HepG2 (cell line): ENCODE measurements around the gene DENND2A. TPM values are rescaled to one million over a fixed set of nuclear protein-coding genes. Genes with fewer than 3 reads are reported as not detected.

Experiments
- ATAC-seq: fragments of 200-7000 bp; cut with Tn5 transposase; 3 replicates; pipeline ENCODE4 v1.9.1; 2020; ENCODE audit warnings: mild to moderate bottlenecking, moderate library complexity
- BruUV-seq: library from RNA; stranded (reverse); fragments of 400-500 nt; replicated peaks from 2 replicates; lab custom pipeline; 2021; lab: Mats Ljungman, UMichigan
- CTCF ChIA-PET: fragments of 300-600 bp; formaldehyde crosslinking; extraction: SDS; loops from one replicate; lab custom pipeline; 2021; ENCODE audit warnings: low total read pairs, inconsistent platforms, low intra/inter-chr PET ratio; lab: Yijun Ruan, JAX
- POLR2A ChIA-PET: fragments of 350-600 bp; sonication (Branson Sonifier 250); formaldehyde crosslinking; loops from one replicate; lab custom pipeline; 2020; ENCODE audit warnings: antibody characterized with exemption, inconsistent platforms; lab: Yijun Ruan, JAX
- DNase-seq: peaks from one replicate; pipeline ENCODE4 v3.0.0-alpha.2; 2015; ENCODE audit warnings: low spot score
- FAIRE-seq: peaks from 3 replicates; lab custom pipeline; 2011; peaks lifted over from hg19 to GRCh38; lab: Jason Lieb, UNC
- H2AFZ ChIP-seq: one replicate; pipeline ENCODE4 v1.6.1; 2011; ENCODE audit warnings: low read length, inconsistent platforms
- H3K27ac ChIP-seq: fragments of 300-600 bp; 3 replicates; pipeline ENCODE4 v1.8.0; 2011; ENCODE audit warnings: mixed run types, mild to moderate bottlenecking, mixed read lengths, low read length, inconsistent platforms; ENCODE audit not compliant: insufficient read depth; ENCODE audit errors: extremely low read length
- H3K27me3 ChIP-seq, 2 experiments: fragments of 200-600 bp in 1 of 2; 2 replicates in 1 of 2; 3 replicates in 1 of 2; pipeline versions ENCODE4 v1.6.0 to v1.8.0; 2011; ENCODE audit warnings: low read length in 2 of 2, mild to moderate bottlenecking in 2 of 2, moderate library complexity in 2 of 2, inconsistent platforms in 1 of 2; ENCODE audit not compliant: insufficient read depth in 2 of 2, control insufficient read depth in 1 of 2
- H3K36me3 ChIP-seq, 2 experiments: fragments of 200-600 bp in 1 of 2; replicated peaks in 1 of 2; 2 replicates in 1 of 2; 3 replicates in 1 of 2; pipeline versions ENCODE4 v1.5.1 to v1.8.0; 2011; ENCODE audit warnings: low read length in 2 of 2, inconsistent platforms in 1 of 2; ENCODE audit not compliant: insufficient read depth in 2 of 2, control insufficient read depth in 1 of 2
- H3K4me1 ChIP-seq: 2 replicates; pipeline ENCODE4 v1.5.1; 2012; ENCODE audit warnings: low read length, inconsistent platforms; ENCODE audit not compliant: insufficient read depth
- H3K4me2 ChIP-seq: 2 replicates; pipeline ENCODE4 v1.6.0; 2011; ENCODE audit warnings: low read depth, low read length, inconsistent platforms
- H3K4me3 ChIP-seq, 3 experiments: fragments of 200-600 bp in 1 of 3; sonication (generic), shearing (Covaris generic) in 1 of 3; replicated peaks in 1 of 3; 2 replicates each; pipeline ENCODE4 v1.5.1; 2011 to 2016; ENCODE audit warnings: low read length in 3 of 3, inconsistent platforms in 2 of 3, low read depth in 2 of 3, mild to moderate bottlenecking in 2 of 3, control low read depth in 1 of 3, mixed read lengths in 1 of 3; ENCODE audit not compliant: insufficient read depth in 1 of 3
- H3K79me2 ChIP-seq: one replicate; pipeline ENCODE4 v1.6.1; 2011; ENCODE audit warnings: low read length, inconsistent platforms; ENCODE audit not compliant: insufficient read depth
- H3K9ac ChIP-seq: 2 replicates; pipeline ENCODE4 v1.6.0; 2011; ENCODE audit warnings: mild to moderate bottlenecking, low read depth, low read length, inconsistent platforms; ENCODE audit not compliant: insufficient read depth
- H3K9me3 ChIP-seq: 2 replicates; pipeline ENCODE4 v1.5.1; 2012; ENCODE audit warnings: mild to moderate bottlenecking, low read length
- H4K20me1 ChIP-seq: 2 replicates; pipeline ENCODE4 v1.6.0; 2011; ENCODE audit warnings: inconsistent platforms, mild to moderate bottlenecking, low read length, moderate library complexity; ENCODE audit not compliant: insufficient read depth
- HOMEZ ChIP-seq: IDR thresholded peaks from 2 replicates; pipeline ENCODE4 v1.6.1; 2016; ENCODE audit warnings: low read depth
- KLF13 ChIP-seq: sonication (generic); formaldehyde crosslinking; IDR thresholded peaks from 2 replicates; pipeline ENCODE4 v1.4.0; 2020; ENCODE audit warnings: mild to moderate bottlenecking, missing genetic modification reagents
- LCORL ChIP-seq, 2 experiments: fragments of 450-650 bp in 1 of 2; sonication (generic) in 1 of 2; formaldehyde crosslinking in 1 of 2; IDR thresholded peaks; 2 replicates each; pipeline versions ENCODE4 v1.5.0 to v1.6.1; 2017 to 2020; ENCODE audit warnings: antibody characterized with exemption in 1 of 2, missing genetic modification reagents in 1 of 2
- RARA ChIP-seq: IDR thresholded peaks from 2 replicates; pipeline ENCODE4 v1.6.1; 2016; ENCODE audit warnings: missing genetic modification reagents, missing compliant biosample characterization
- XRCC5 ChIP-seq: fragments of 200-400 bp; formaldehyde crosslinking; optimal IDR thresholded peaks from 2 replicates; pipeline ENCODE3; 2017; ENCODE audit warnings: mild to moderate bottlenecking, low read length
- ZBTB46 ChIP-seq: sonication (generic); formaldehyde crosslinking; IDR thresholded peaks from 2 replicates; pipeline ENCODE4 v1.4.0; 2020; ENCODE audit warnings: mild to moderate bottlenecking, missing genetic modification reagents, borderline replicate concordance
- ZNF282 ChIP-seq: fragments of 450-650 bp; IDR thresholded peaks from 2 replicates; pipeline ENCODE4 v1.6.1; 2018; ENCODE audit not compliant: partially characterized antibody
- ZNF460 ChIP-seq: sonication (generic); formaldehyde crosslinking; IDR thresholded peaks from 2 replicates; pipeline ENCODE4 v1.5.1; 2020; ENCODE audit warnings: missing genetic modification reagents, mild to moderate bottlenecking, borderline replicate concordance
- ZNF484 ChIP-seq: sonication (generic); formaldehyde crosslinking; IDR thresholded peaks from 2 replicates; pipeline ENCODE4 v1.5.1; 2020; ENCODE audit warnings: mild to moderate bottlenecking, low read depth, missing genetic modification reagents, borderline replicate concordance
- WGBS: methylation state at CpG from one replicate; pipeline ENCODE4 v1.1.6; 2017; ENCODE audit warnings: low lambda C conversion rate; 5-methylcytosine and 5-hydroxymethylcytosine counted together
- in situ Hi-C: cut with HindIII; loops from 2 replicates; pipeline ENCODE4 v1.10.0; 2017; ENCODE audit warnings: low pct_unique_long_range_greater_than_20kb; ENCODE audit not compliant: extremely low pct_ligation_motif_present
- intact Hi-C: fragments of 100-400 bp; cut with micrococcal nuclease; formaldehyde crosslinking; loops from one replicate; pipeline ENCODE4 v1.10.0; 2022; ENCODE audit not compliant: unreplicated experiment
- polyA plus RNA-seq, 8 experiments: library from polyadenylated mRNA; depleted of rRNA in 3 of 8; stranded (reverse) in 7 of 8; unstranded in 1 of 8; fragments of >200 nt; fragmentation: Illumina TruSeq in 4 of 8; extraction: Trizol in 4 of 8; gene quantifications; 2 replicates each; pipeline versions ENCODE4 v1.2.1 to v1.2.3, GENCODE V29; 2011 to 2016; ENCODE audit warnings: low read depth in 4 of 8, missing spikeins in 1 of 8, mixed read lengths in 1 of 8; ENCODE audit not compliant: insufficient read depth in 1 of 8
- total RNA-seq, 5 experiments: library from RNA; depleted of rRNA; stranded (reverse); fragments of >200 nt; fragmentation: Illumina TruSeq; extraction: Trizol; gene quantifications; 2 replicates each; pipeline ENCODE4 v1.2.3, GENCODE V29; 2016; ENCODE audit warnings: low read depth in 1 of 5

DENND2A gene
- total and polyA plus RNA-seq, 2 of the 13 experiments (the other 11 are each of a cell fraction or from before 2014, with no cell fraction given), result not detected

GRCh38 chr7:140517546-140518369 lies 122.9 kb downstream of the DENND2A start (continued):
- TF ChIP-seq ZBTB46 (CRISPR knock-in tag) (no peak), HOMEZ (CRISPR knock-in tag) (peak; percentile 28; the same call in 1 of the 2 replicates), ZNF484 (CRISPR knock-in tag) (no peak), RARA (CRISPR knock-in tag) (no peak), ZNF282 (no peak), ZNF460 (no peak)
- TF ChIP-seq, all 625 proteins: peak for 77

GRCh38 chr7:140512317-140513000 lies 128.2 kb downstream of the DENND2A start:
- WGBS, result 2% methylated on average over 9 of the region's 9 CpGs
- no TSS peak for BruUV-seq
- intact Hi-C loops, result no loop called here
- peak; percentile 85 for ATAC-seq
- TF ChIP-seq LCORL (IDR thresholded peaks at IDR 0.05) (peak; percentile 16; the same call in 1 of the 2 replicates), LCORL (CRISPR knock-in tag; IDR thresholded peaks at IDR 0.05) (no peak), XRCC5 (peak; percentile 15), KLF13 (CRISPR knock-in tag) (no peak)
- TF ChIP-seq, all 625 proteins: peak for 2
- no peak for FAIRE-seq
- Histone ChIP-seq H3K27ac (no peak overlapping the region), H3K79me2 (no peaks in the 10 kb centered on the region), H3K36me3 (no peaks in the 10 kb centered on the region), H3K9me3 (no peaks in the 10 kb centered on the region), H3K4me1 (peaks cover 14% of the 10 kb centered on the region; the same call in 1 of the 2 replicates), H3K4me2 (peak overlapping the region; percentile 54), H3K4me3 (peak overlapping the region in 1 of 3 experiments; percentile 14; a peak in 1 of 6 replicates), H4K20me1 (no peaks in the 10 kb centered on the region), H3K9ac (no peak overlapping the region), H2AFZ (no peak overlapping the region), H3K27me3 (no peaks in the 10 kb centered on the region; a peak in 2 of 5 replicates)
- ChIA-PET CTCF (no interaction called here), POLR2A (no interaction called here)
- in situ Hi-C loops, result no loop called here
- peak; percentile 46 for DNase-seq
